GM19467 (cell line): ENCODE data around the gene NPIPA3.
"Not testable (repeated sequence)": the region's sequence is repeated elsewhere in the genome, so short reads cannot be mapped to it uniquely, and the experiment has no call there.

Experiments used
- ATAC-seq: cut with Tn5 transposase; IDR thresholded peaks from one replicate; pipeline ENCODE4 v1.9.1; 2021; ENCODE audit warnings: mild to moderate bottlenecking, moderate library complexity; ENCODE audit not compliant: unreplicated experiment

The NPIPA3 gene

DNA sequence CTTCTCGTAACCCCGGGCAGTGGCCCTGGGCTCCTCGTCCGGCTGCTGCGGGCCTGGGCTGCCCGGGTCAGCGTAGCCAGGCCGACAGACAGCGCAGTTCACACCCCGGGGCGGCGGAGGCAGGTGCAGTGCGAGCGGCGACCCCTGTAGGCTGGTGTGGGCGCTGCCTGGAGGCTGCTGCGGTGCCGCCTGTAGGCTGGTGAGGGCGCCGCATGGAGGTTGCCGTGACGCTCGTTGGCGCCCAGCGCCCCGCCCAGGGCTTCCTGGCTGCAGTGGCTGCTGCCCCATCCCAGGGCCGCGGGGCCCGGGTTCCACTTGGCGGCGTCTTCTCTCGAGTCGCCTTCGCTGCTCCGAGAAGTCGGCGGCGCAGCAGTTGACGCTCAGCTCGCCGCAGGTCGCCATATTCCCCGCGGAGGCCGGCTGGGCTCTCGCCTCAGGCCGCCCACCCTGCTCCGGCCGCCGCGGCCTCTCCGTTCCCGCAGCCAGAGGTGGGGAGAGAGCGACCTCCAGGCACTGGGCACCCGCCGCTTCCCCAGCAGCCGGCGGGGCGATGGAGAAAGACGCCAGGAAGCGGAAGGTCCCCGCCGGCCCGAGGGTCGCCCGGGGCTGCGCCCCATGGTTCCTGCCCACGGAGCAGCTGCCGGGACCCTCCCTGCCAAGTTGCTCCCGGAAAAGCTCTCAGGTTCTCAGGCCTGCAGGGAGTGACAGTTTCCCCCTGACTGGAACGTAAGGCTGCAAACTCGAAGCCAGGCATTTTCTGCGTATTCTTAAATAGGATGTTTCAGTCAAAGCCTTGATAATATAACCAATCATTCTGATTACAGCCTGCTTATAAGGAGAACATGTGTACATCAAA, at the start of gene NPIPA3:
TSS of gene NPIPA3 (plus strand) at position 256 of the 856 bp plus-strand sequence. CDS start 5,533 bp downstream, outside the sequence.
- peak; percentile 98 for ATAC-seq

DNA sequence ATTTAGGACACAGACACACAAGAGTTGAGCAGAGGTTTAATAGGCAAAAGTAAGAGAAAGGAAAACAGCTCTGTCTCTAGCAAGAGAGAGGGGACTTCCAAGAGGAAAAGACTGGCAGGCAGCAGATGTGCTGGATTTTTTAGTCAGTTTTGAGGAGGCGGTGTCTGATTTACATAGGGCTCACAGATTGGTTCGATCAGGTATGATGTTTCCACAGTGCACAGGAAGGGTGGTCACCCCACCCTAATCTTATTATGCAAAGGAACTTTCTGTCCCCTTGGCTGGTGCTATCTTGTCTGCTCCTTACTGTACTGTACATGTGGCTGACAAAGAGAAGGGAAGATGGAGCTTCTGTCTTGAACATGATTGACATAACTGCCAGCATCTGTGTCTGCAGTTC, 45.1 kb upstream of the NPIPA3 start:
- ATAC-seq, result no peak

DNA sequence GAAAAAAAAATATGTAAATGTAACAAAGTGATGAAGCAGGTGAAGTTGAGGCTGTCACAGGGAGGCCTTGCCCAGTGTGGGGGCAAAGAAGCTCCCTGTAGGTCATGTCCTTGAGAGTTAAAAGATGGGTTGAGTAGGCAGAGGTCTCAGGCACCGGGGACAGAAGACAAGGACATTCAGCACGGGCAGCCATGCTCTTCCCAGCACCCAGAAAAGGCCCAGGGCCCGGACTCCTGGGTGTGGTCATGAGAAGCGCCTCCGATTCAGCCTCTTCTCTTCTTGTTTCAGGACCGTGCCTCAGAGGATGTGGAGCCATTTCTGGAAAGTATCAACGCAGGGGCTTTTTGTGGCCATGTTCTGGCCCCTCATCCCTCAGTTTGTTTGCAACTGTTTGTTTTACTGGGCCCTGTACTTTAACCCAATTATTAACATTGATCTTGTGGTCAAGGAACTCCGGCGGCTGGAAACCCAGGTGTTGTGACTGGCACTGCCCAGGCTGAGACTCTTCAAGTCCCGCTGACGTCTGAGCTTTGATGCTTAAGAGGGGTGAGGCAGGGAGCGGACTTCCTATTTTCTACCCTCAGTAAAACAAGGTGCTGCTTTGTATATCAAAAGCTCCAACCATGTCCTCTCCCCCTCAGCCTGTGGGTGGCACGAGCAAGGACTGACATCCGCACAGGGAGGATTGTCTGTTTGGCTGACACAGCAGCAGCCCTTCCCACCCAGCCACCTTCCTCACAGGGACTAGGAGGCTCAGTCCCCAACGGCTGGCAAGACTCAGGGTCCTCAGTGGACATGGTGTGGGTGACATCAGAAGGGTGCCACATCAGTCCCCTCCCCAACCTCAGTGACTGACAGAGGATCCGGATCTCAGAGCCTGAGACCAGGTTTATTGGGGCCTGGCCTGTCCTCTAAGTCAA, 35.6 kb upstream of the NPIPA3 start:
- no peak for ATAC-seq

DNA sequence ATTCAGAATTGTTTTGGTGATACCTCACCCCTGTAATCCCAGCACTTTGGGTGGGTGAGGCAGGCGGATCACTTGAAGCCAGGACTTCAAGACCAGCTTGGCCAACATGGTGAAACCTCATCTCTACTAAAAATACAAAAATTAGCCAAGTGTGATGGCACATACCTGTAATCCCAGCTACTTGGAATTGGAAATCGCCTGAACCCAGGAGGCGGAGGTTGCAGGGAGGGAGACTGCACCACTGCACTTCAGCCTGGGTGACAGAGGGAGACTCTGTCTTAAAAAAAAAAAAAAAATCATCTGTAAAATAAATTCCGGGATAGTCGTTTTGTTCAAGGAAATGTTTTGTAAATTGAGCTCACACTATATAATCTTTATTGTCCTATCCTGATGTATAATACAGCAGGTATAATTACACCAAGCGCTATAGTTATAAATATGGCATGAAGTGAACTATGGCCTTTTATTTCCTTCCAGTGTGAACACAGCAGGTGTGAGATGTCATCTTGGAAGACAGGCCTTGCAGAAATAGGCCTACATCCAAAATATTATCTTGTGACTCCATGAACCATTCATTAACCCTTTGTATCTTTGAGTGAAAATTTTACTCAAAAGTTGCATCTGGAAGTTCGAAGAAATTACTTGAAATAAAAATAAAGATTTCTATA, 34.5 kb upstream of the NPIPA3 start:
- no peak for ATAC-seq

GRCh38 chr16:14669776-14670175, 33.4 kb upstream of the NPIPA3 start:
- no peak for ATAC-seq

DNA sequence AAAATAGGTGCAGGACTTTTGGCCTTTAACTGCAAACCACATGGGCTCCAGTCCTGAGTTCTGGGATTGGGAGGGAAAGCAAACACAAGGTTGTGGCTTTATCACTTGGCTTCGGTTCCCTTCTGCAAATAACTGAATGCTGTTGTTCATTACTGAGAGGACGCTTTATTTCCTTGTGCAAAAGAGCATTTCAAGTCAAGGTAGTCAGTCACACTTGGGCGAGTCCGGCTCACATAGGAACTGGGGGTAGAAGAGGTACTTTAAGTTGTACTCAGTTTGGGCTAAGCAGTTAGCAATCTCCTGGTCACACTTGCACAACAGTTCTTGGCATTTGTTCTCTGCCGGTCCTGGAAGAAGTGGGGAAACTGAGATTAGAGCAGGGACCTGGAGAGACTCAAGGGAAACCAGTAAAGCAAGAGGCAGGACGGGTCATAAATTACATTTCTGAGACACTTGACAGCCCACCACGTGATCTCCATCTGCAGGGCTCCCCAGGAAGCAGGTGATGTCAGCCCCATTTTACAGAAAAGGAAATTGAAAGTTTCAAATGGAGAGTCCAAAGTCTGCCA, 30.7 kb upstream of the NPIPA3 start:
- ATAC-seq, result peak; percentile 70

- ATAC-seq, result no peak
Observed at GRCh38 chr16:14676633-14677032, 26.6 kb upstream of the NPIPA3 start.

GRCh38 chr16:14677627-14678026, 25.6 kb upstream of the NPIPA3 start:
- ATAC-seq, result no peak

GRCh38 chr16:14678748-14679497, 24.3 kb upstream of the NPIPA3 start:
- ATAC-seq, result no peak

DNA sequence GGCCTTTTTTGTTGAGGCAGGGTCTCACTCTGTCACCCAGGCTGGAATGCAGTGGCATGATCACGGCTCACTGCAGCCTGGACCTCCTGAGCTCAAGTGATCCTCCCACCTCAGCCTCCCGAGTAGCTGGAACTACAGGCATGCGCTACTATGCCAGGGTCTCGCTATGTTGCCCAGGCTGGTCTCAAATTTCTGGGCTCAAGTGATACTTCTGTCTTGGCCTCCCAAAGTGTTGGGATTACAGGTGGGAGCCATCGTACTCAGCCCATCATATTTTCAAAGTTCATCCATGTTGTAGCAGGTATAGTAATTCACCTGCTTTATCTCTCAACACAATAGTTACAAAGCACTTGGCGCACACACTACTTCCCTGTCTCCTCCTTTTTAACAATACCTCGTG, 22.8 kb upstream of the NPIPA3 start:
- not testable (repeated sequence) for ATAC-seq

DNA sequence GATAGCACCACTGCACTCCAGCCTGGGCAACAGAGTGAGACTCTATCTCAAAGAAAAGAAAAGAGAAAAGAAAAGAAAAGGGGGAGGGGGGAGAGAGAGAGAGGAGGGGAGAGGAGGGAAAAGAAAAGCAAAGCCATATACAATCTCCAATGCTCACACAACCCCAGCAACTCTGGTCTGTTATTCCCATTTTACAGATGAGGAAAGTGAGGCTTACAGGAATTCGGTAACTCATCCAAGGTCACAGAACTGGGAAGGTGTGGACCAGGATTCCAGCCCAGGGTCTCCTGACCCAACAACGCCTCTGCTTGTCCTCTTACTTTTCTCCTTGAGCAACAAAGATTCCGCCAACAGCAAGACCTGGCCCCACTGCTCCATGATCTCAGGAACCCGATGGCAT, 22.1 kb upstream of the NPIPA3 start:
- no peak for ATAC-seq

DNA sequence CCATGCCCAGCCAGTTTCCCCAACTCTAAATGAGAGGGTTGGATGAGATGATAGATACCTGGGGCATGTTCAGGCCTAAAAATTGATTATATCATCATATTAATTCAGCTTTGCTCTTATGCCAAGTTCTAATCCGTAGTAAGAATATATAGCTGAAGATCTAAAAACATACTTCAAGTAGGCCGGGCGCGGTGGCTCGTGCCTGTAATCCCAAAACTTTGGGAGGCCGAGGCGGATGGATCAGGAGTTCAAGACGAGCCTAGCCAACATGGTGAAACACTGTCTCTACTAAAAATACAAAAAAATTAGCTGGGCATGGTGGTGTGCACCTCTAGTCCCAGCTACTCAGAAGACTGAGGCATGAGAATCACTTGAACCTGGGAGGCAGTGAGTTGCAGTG, 21.1 kb upstream of the NPIPA3 start:
- no peak for ATAC-seq

- not testable (repeated sequence) for ATAC-seq
Observed at GRCh38 chr16:14685870-14686793, 17.1 kb upstream of the NPIPA3 start.

DNA sequence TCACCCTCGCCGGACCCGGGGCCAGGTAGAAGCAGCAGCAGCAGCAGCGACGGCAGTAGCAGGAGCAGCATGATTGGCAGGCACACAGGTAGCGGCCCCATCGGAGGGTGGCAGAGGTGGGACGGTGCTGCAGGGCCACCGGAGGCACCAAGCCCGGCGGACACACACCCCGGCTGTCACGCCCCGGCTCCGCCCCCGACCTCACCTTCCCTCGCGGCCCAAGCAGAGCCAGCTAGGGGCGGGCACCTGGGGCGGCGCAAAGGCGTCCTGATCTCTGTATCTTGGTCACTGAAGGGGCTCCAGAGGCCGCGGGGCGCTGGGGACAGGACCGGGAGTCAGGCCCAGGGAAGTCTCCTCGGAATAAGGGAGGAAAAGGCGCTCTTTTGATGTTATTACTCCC, 9.1 kb upstream of the NPIPA3 start, which contains the start of gene PLA2G10:
TSS of gene PLA2G10 (minus strand) at position 180 of the 400 bp plus-strand sequence. CDS start at position 101, 79 bp downstream.
- ATAC-seq, result not testable (repeated sequence)

GRCh38 chr16:14701859-14702258, 1.4 kb upstream of the NPIPA3 start:
- not testable (repeated sequence) for ATAC-seq

GRCh38 chr16:14702672-14703071, 539 bp upstream of the NPIPA3 start:
- ATAC-seq, result not testable (repeated sequence)

GRCh38 chr16:14733233-14733632, 30.0 kb downstream of the NPIPA3 start:
- not testable (repeated sequence) for ATAC-seq

GRCh38 chr16:14740832-14741385, 37.7 kb downstream of the NPIPA3 start:
- ATAC-seq, result not testable (repeated sequence)
